GM19023 (cell line): ENCODE measurements around the gene RPGRIP1L.
"Not testable (repeated sequence)": the region's sequence is repeated elsewhere in the genome, so short reads cannot be mapped to it uniquely, and the experiment has no call there.

Experiments used
- ATAC-seq: cut with Tn5 transposase; IDR thresholded peaks from one replicate; pipeline ENCODE4 v1.9.1; 2021; ENCODE audit warnings: mild to moderate bottlenecking, moderate library complexity; ENCODE audit not compliant: unreplicated experiment

RPGRIP1L gene

DNA sequence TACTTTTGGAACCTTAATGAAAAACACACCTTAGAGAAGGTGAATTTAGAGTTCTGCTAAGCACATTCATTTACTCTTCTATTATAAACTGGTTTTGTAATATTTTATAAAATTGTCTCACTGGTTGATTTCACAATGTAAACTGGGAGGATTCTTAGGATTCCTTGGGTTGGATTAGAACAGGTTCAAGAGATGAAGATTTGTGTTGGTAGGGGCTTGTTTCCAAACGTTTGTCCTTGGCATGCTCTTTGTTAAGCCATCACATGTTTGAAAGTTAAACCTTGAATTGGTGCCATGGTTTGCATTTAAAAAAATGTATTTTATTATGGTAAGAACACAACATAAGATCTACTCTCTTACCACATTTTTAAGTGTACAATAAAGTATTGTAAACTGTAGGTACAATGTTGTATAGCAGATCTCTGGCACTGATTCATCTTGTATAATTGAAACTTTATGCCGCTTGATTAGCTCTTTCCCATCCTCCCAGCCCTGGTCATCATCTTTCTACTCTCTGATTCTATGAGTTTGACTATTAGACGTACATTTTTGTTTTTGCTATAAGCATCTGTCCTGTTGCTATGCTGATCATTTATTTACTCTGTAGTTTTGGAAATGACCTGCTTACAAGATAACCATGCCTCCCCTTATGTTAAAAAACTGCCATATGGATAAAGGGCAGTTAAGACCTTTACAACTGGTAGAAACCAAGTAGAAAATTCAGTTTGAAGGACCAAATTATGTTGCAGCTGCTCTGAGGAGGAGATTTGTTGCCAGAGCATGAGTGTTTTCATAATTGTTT lies 9.9 kb upstream of the RPGRIP1L start:
- no peak for ATAC-seq

DNA sequence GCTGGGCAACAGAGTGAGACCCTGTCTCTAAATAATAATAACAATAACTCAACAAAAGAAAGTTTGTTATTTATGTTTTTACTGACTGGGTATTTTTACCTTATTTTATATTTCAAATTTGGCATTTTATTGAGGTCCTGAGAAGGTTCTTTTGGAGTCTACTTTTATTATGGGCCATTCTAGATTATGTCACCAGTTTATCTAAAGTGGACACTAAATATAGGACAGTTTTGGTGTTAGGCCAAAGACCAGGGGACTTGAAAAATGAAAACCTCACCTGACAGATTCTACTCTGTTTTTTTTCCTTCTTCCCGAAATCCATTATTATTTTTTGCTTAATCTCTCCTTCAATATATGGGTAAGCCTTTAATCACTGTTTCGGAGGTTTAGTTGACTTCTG lies 8.4 kb upstream of the RPGRIP1L start:
- no peak for ATAC-seq

DNA sequence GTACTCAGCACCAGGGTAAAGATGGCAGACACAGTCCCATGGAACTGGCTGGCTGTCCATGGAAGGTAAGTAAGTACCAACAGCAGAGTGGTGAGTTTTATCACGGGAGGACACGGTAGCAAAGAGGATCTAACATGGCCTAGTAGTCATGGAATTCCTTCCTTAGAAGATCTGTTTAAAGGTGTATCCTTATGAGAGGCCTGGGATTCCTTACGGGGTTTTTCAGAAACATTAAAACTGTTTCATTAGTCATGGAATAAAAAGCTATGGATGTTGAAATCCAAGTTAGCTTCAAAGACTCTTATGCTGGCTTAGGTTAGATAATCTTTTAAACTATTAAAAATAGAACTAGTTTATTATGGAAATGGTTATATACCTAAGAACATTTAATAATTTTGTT lies 7.7 kb upstream of the RPGRIP1L start:
- ATAC-seq = no peak

DNA sequence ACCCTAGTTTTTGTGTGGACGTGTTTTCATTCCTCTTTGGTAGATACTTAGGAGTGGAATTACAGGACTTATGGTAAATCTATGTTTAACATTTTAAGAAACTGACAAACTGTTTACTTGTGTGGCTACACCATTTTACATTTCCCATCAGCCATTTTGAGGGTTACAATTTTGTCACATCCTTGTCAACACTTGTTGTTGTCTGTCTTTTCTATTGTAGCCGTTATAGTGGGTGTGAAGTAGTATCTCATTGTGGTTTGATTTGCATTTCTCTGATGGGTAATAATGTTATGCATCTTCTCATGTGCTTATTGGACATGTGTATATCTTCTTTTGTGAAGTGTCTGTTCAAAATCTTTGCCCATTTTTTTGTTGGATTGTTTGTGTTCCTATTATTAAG lies 4.8 kb upstream of the RPGRIP1L start:
- no peak for ATAC-seq

DNA sequence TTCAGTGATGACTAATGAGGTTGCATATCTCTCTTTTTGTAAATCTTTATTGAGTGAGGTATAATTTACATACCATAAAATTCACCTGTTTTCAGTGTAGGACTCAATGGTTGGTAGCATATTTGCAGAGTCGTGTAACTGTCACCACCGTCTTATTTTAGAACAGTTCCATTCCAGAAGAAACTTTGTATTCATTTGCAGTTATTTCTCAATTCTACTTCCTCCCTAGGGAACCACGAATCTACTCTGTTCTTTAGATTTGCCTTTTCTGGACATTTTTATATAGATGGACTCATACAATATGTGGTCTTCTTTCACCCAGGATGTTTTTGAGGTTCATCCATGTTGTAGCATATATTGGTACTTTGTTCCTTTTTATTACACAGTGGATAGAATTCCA lies 4.0 kb upstream of the RPGRIP1L start:
- no peak for ATAC-seq

DNA sequence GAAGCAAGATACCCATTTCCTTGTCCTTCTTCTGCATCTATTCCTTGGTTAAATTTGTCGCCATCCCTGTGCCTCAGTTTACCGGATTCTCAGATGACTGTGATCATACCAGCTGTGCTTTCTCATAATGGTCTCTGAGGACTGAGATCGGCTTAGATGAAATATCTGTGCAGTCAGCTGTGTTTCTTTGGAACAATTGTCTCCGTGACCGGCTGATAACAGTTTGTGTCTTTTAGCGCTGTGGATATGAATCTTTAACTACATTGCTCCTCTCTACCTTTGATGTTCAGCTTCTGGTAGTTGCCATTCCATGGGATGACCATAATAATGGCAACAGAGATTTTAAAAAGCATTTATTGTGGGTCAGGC lies 770 bp upstream of the RPGRIP1L start:
- ATAC-seq = no peak

DNA sequence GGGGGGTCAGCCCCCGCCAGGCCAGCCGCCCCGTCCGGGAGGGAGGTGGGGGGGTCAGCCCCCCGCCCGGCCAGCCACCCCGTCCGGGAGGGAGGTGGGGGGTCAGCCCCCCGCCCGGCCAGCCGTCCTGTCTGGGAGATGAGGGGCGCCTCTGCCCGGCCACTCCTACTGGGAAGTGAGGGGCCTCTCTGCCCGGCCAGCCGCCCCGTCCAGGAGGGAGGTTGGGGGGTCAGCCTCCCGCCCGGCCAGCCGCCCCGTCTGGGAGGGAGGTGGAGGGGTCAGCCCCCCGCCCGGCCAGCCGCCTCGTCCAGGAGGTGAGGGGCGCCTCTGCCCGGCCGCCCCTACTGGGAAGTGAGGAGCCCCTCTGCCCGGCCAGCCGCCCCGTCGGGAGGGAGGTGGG lies 5.4 kb downstream of the RPGRIP1L start:
- ATAC-seq = not testable (repeated sequence)

DNA sequence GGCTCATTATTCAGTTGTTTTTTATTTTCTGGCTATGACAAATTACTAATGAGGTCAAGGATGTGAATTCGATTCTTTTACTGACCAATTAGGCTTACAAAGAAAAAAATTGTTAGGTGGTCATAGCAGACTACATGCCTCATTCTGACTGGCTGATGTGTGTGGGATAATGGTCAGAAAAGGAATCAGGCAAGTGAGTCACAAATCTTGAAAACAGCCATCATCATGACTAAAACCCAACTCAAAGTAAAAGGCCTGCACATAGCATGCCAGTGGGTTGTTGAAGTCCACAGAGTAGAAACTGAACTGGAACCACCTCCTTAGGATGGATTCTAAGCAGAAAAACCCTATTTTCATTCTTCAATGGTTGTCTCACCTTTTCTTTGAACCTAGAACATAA lies 8.6 kb downstream of the RPGRIP1L start:
- no peak for ATAC-seq

DNA sequence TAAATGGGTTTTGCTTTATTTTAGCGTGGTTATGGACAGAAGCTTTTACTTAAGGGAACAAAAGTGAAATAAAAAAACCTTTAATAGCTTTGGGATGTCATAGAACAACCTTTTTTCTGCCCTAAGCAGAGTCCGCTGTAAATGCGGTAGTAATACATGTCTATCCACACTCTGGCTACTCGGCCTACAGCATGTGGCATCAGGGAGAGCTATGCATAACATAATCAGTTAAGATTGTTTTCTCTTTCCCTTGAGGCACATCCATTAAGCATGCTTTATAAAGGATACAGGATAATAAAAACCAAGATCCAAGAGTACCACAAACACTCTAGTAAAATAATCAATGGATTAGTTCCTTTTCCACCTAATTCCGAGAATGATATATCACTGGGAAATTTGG lies 10.3 kb downstream of the RPGRIP1L start:
- no peak for ATAC-seq

DNA sequence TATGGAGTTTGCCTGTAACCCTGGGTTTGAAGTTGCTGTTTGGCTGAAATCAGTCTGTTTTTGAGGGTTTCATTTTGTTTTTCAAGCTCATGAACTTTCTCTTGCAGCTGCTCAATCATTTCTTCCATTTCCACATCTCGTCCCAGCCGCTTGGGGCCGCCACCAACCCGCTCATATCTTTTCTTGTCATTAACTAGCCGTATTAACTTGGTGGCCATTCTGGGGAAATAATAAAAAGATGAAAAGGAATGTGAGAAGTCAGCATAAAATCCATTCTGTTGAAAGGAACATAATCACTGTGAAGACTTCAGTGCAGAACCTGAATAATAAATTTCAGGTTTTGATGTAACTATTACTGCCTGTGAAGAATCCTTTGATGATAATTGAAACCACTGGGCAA lies 11.5 kb downstream of the RPGRIP1L start:
- ATAC-seq = no peak

DNA sequence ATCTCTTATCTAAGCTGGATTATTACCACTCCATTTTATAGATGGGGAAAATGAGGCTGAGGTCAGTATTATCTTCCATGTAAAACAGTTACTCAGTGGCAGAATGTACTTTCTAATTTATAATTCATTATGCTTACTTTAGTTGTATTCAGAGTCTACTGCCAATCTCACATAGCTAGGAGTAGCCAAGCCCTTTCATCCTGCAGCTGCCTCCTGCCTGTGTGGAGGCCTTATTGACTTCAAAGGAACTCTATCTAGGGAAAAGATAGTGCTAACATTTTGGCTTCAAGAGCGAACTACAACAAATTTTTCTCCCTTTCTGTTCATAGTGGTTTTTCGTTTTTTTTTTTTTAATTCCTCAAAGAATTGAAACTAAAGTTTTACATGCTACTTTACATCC lies 12.9 kb downstream of the RPGRIP1L start:
- ATAC-seq = no peak

DNA sequence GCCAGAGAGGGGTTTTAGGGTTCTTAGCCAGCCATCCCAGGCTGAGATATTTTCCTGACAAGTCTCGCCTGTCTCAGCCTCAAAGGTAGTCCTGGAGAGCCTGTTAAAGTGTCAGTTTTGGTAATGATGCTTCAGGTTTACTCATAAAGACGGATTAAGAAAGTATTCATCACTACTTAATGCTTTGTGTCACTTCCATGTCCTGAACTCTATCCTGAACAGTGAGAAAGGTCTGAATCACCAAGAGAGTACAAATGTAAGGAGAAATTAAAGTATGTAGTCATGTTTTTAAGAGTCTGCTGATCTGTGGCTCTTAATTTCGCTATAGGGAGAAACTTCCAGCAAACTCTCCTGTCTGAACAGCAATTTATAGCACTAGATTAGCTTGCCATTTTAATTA lies 14.0 kb downstream of the RPGRIP1L start:
- no peak for ATAC-seq

DNA sequence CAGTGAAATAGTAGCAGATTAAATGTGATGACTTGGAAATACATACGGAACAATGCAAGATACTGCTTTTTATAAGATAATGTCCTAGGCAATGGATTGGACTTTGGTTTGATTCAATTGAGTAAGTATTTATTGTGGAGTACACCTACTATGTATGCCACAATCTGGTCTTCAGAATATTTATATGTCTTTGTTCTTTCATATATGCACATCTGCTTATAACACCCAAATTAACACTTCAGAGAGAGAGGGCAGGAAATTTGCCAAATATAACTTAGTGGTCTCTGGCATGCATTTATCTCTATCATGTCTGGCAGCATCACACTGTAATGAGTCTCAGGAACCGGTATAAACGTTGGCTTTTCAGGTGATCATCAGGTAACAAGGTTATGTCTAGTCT lies 16.9 kb downstream of the RPGRIP1L start:
- no peak for ATAC-seq

DNA sequence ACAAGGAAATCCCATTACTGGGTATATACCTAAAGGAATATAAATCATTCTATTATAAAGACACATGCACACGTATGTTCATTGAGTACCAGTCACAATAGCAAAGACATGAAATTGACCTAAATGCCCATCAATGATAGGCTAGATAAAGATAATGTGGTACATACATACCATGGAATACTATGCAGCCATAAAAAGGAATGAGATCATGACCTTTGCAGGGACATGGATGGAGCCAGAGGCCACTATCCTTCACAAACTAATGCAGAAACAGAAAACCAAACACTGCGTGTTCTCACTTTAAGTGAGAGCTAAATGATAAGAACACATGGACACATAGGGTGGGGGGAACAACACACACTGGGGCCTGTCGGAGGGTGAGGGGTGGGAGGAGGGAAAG lies 18.3 kb downstream of the RPGRIP1L start:
- not testable (repeated sequence) for ATAC-seq

DNA sequence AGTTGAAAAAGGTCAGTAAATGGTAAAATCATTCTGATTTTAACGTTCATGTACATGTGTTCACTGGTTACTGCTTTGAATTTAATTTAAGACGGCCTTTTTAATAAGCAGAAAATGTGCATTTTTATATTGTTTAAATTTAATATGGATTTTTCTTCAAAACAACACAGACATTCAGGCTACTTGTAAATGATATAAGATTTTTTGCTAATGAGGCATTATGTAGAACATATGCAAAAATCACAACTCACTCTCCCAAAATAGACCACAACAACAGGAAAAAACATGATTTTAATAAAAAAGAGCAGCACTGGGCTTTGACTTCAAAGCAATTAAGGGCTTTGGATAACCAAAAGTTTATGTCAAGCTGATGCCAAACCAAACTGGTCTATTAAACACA lies 22.3 kb downstream of the RPGRIP1L start:
- ATAC-seq = no peak

DNA sequence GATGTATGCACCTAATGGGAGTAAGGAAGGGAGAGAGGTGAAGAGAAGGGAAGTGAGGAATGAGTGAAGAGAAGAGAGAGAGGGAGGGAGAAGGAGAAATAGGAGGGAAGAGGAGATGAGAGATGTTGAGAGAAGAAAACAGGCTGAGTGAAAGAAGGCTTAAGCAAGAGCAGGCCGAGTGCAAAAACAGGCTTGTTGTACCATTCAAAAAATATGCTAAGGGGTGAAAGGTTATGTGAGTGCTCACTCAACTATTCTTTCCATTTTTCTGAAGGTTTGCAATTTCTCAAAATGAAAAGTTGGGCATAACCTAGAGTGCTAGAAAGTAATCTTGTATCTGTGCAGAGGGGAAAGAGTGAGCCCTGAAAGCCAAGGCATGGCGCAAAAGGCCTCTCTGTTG lies 22.9 kb downstream of the RPGRIP1L start:
- no peak for ATAC-seq

DNA sequence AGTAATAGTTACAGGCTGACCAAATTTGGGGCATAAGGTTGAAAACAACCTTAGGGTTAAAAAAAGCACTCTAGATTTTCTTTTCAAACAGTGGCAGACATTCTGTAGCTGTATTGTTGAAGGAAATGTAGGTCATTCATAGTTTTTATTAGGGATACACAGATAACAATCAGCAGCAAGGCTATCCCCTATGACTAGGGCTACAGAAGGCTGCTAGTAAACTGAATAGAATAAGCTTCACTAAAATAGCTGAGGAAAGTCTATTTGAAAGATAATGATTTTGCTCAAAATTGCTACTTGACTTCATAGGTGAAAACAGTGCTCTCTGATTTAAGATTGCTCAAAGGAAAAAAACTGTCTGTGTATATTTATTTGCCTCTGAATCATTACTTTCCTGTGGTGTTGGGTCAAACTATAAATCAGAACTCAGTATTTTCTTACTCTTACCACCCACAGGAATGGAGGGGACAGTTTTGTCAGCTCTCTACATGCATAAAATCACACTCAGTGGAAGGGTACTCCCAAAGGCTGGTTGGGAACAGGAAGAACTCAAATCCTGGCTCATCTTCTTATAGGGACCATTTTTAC lies 24.8 kb downstream of the RPGRIP1L start:
- ATAC-seq = no peak

DNA sequence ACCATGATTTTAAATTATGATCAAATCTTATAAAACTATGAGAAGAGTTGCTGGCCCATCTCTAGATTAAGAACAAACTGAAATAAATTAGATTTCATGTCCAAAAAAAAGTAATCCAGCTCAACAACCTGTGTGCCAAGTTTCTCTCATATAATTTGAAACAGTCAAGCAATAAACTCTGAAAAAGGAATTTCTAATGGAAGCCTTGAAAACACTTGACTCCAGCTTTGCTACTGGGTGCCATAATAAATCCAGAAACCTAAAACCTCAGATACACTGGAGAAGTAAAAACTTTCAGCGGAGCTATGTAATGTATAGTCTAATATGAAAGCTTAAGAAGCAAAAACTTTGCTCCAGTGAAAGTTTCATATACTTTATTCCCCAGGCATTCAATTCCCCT lies 25.5 kb downstream of the RPGRIP1L start:
- ATAC-seq = no peak

DNA sequence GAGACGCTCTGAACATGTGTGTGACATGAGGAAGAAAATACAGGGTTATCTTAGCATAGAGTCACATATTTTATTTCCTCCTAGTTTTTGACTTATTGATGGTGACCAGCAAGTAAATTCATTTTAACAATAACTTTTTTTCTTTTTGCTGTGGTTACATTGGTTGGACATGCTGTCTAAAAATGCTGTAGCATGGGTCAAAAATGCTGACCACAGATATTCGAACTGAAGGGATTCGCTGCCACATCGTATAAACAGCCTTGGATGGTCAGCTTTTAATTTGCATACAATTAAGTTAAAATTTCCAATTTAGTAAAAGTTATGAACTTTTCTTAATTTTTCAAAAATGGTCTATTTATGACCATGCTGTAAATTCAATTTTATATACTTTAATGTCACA lies 30.5 kb downstream of the RPGRIP1L start:
- no peak for ATAC-seq

DNA sequence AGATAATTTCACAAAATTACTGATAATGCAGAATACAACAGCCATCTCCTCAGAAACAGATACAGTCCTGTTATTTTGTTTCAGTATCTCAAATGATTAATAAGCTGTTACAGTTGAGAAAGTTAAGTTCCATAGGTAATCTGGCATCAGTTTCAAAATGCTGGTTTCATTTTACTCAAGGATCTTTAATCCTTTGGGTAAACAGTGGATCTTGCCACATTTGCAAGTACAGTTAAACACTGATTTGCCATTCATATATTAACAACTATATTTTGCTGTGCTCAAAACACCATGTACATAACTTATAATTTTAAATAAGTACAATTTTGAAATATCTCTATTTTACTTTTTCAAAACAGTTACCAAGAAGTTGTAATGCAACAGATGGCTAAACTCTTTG lies 31.2 kb downstream of the RPGRIP1L start:
- ATAC-seq = no peak

DNA sequence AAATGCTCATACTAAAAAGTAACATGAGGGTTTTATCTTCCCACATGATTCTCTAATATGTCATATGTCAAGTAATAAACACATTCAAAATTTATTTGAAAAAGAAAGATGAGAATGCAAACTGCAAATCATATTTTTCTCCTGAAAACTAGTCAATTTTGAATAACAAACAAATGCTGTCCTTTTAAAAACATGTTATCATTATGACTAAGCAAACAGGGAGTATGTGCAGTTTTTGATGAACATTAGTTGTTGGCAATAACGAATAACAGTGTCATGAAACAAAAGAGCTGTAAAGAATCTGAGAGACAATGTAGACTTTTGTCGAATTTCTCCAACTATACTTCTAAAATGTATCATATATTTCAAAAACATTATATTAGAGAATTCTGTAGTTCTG lies 34.8 kb downstream of the RPGRIP1L start:
- no peak for ATAC-seq

DNA sequence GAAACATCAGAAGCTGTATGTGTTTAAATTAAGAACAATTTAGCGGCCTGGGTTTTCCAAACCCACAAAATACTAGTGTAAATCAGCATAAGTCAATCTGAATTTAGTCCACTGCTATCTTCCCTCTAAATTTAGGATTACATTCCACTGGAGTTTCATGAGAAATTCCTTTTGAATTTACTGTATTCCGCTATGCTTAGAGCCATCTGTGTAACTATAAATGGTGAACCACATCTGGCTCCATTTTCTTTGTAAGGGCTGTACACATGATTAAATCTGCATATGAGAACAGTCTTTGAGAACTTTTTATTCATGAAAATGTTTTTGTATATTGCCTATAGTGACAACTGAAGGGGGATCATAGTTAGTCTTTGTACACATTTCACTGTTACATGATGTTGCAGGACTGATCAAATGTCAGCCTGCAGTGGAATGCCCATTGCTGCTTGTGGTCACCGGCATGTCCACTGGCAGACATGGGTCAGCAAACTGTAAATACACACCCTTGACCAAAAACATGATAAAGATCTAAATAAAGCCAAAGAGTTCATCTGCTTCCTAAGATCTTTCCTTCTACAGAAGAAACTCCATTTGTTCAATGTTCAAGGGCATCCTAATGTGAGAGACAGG lies 36.8 kb downstream of the RPGRIP1L start:
- ATAC-seq = no peak
